GM04503 (cell line): ENCODE results near the gene PAK1.
A peak's percentile ranks its signal among the peaks of the same experiment; 100 is the strongest.

Experiments used
- DNase-seq: peaks from one replicate; pipeline ENCODE4 v3.0.0-alpha.2; 2012; ENCODE audit warnings: low read depth

PAK1 gene

GRCh38 chr11:77370217-77370616 is 103.7 kb downstream of the PAK1 start:
- no peak for DNase-seq

- peak; percentile 87 for DNase-seq
These were observed 112.7 kb downstream of the PAK1 start for GRCh38 chr11:77361184-77361583.

- no peak for DNase-seq
These were observed 114.4 kb downstream of the PAK1 start for GRCh38 chr11:77359481-77359880.

- DNase-seq: no peak
These were observed 120.8 kb downstream of the PAK1 start for GRCh38 chr11:77353131-77353530.

GRCh38 chr11:77351281-77351886 is 122.5 kb downstream of the PAK1 start:
- no peak for DNase-seq

GRCh38 chr11:77347948-77348347 is 125.9 kb downstream of the PAK1 start:
- DNase-seq: no peak

GRCh38 chr11:77346906-77347603 is 126.8 kb downstream of the PAK1 start:
- peak; percentile 87 for DNase-seq

GRCh38 chr11:77345621-77346020 is 128.3 kb downstream of the PAK1 start:
- DNase-seq: no peak

GRCh38 chr11:77340501-77340900 is 133.4 kb downstream of the PAK1 start:
- DNase-seq: no peak

- DNase-seq: no peak
These were observed 141.6 kb downstream of the PAK1 start for GRCh38 chr11:77332259-77332658.

- no peak for DNase-seq
These were observed 148.7 kb downstream of the PAK1 start for GRCh38 chr11:77325159-77325558.

- no peak for DNase-seq
These were observed 149.4 kb downstream of the PAK1 start for GRCh38 chr11:77324508-77324907.

- no peak for DNase-seq
These were observed 150.8 kb downstream of the PAK1 start for GRCh38 chr11:77322926-77323590.

- peak; percentile 62 for DNase-seq
These were observed 151.4 kb downstream of the PAK1 start for GRCh38 chr11:77322506-77322905.

GRCh38 chr11:77320351-77320750 is 153.5 kb downstream of the PAK1 start:
- DNase-seq: no peak

GRCh38 chr11:77318600-77318999 is 155.3 kb downstream of the PAK1 start:
- no peak for DNase-seq

GRCh38 chr11:77316733-77317342 is 157.1 kb downstream of the PAK1 start:
- DNase-seq: no peak

- no peak for DNase-seq
These were observed 161.8 kb downstream of the PAK1 start for GRCh38 chr11:77312107-77312506.

GRCh38 chr11:77311701-77312100 is 162.2 kb downstream of the PAK1 start:
- no peak for DNase-seq

GRCh38 chr11:77310721-77311120 is 163.2 kb downstream of the PAK1 start:
- DNase-seq: no peak

GRCh38 chr11:77309401-77310085 is 164.4 kb downstream of the PAK1 start:
- peak; percentile 48 for DNase-seq

GRCh38 chr11:77308838-77309237 is 165.1 kb downstream of the PAK1 start:
- DNase-seq: no peak
